Esophagus (tissue), 2 donors: ENCODE measurements around the gene NCOA1. TPM values are rescaled to one million over a fixed set of nuclear protein-coding genes. Genes with fewer than 3 reads are reported as not detected.

Experiments used
- H3K27ac ChIP-seq, 2 donors: one replicate each; pipeline ENCODE4 v1.5.1; 2013; ENCODE audit warnings: low read depth in 2 of 2, mild to moderate bottlenecking in 2 of 2, inconsistent platforms in 1 of 2, low read length in 1 of 2, moderate library complexity in 1 of 2
- H3K27me3 ChIP-seq, 2 donors: one replicate each; pipeline ENCODE4 v1.6.1; 2013; ENCODE audit warnings: low read length in 2 of 2, control low read depth in 1 of 2, mild to moderate bottlenecking in 1 of 2; ENCODE audit not compliant: insufficient read depth in 2 of 2, control insufficient read depth in 1 of 2
- H3K36me3 ChIP-seq, 2 donors: one replicate each; pipeline ENCODE4 v1.6.1; 2013; ENCODE audit warnings: low read length in 1 of 2; ENCODE audit not compliant: control insufficient read depth in 2 of 2, insufficient read depth in 2 of 2
- H3K4me1 ChIP-seq, 2 donors: one replicate each; pipeline ENCODE4 v1.6.1; 2013; ENCODE audit warnings: low read length in 1 of 2; ENCODE audit not compliant: control insufficient read depth in 2 of 2, insufficient read depth in 2 of 2
- H3K4me3 ChIP-seq, 2 donors: one replicate each; pipeline ENCODE4 v1.5.1; 2013; ENCODE audit warnings: low read length in 2 of 2, mild to moderate bottlenecking in 2 of 2, low read depth in 1 of 2, moderate library complexity in 1 of 2
- H3K9me3 ChIP-seq, 2 donors: one replicate each; pipeline ENCODE4 v1.6.1; 2013; ENCODE audit warnings: mild to moderate bottlenecking in 2 of 2, low read depth in 1 of 2, low read length in 1 of 2, moderate library complexity in 1 of 2; ENCODE audit not compliant: control insufficient read depth in 2 of 2, insufficient read depth in 1 of 2
- WGBS, 2 donors: extraction: QIAGEN DNeasy Blood & Tissue Kit; methylation state at CpG; one replicate each; pipeline ENCODE4 v1.1.7; 2013; 5-methylcytosine and 5-hydroxymethylcytosine counted together
- polyA plus RNA-seq, 2 donors: library from polyadenylated mRNA; stranded (reverse); fragments of 200-250 nt; gene quantifications; one replicate each; pipeline ENCODE4 v1.2.3, GENCODE V29; 2013
- donor health status: healthy with polysubstance abuse.
- donor health status: Bipolar disorder and iron deficiency.

The NCOA1 gene
- polyA plus RNA-seq, 2 donors: 8.7 to 13.7 TPM

- Histone ChIP-seq H3K27ac (no peak overlapping the region), H3K4me3 (no peak overlapping the region), H3K36me3 (no peaks in the 10 kb centered on the region), H3K9me3 (no peaks in the 10 kb centered on the region), H3K4me1 (no peaks in the 10 kb centered on the region), H3K27me3 (no peaks in the 10 kb centered on the region)
- 83 to 84% methylated on average over 4 of the region's 4 CpGs for WGBS, 2 donors
Measured at GRCh38 chr2:24809316-24810007, 318.4 kb downstream of the NCOA1 start.

GRCh38 chr2:24813691-24814137 is 322.7 kb downstream of the NCOA1 start:
- 96 to 99% methylated on average over 4 of the region's 4 CpGs for WGBS, 2 donors
- H3K9me3 ChIP-seq: no peaks in the 10 kb centered on the region
- H3K36me3 ChIP-seq: peaks cover 0 to 5% of the 10 kb centered on the region in 2 donors
- no peaks in the 10 kb centered on the region for H3K27me3 ChIP-seq
- H3K4me1 ChIP-seq: no peaks in the 10 kb centered on the region
- H3K27ac ChIP-seq: no peak overlapping the region
- no peak overlapping the region for H3K4me3 ChIP-seq

DNA sequence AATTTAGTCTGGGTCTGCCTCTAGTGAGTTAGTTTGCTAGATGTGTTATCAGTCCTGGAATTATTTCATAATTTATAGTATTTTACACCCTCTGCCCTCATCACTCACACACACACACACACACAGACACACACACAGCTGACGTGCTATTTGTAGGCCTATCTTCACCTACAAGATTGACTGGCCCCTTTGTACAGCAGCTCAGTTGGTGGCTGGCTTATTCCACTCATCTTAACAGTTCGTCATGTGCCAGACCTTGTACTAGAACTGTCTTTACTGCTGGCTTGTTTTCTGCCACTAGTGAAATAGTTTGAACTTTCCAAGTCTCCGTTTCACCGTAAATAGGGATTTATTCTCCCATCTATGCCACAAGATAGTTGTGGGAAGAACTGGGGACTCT is 323.5 kb downstream of the NCOA1 start:
- Histone ChIP-seq H3K4me3 (no peak overlapping the region), H3K36me3 (peaks cover 0 to 8% of the 10 kb centered on the region in 2 donors), H3K27ac (no peak overlapping the region), H3K27me3 (no peaks in the 10 kb centered on the region), H3K4me1 (no peaks in the 10 kb centered on the region), H3K9me3 (no peaks in the 10 kb centered on the region)
- WGBS, 2 donors: 89 to 90% methylated on average over 4 of the region's 4 CpGs

GRCh38 chr2:24815171-24815570 is 324.1 kb downstream of the NCOA1 start:
- no peaks in the 10 kb centered on the region for H3K27me3 ChIP-seq
- H3K27ac ChIP-seq: no peak overlapping the region
- H3K4me3 ChIP-seq: no peak overlapping the region
- H3K9me3 ChIP-seq: no peaks in the 10 kb centered on the region
- H3K36me3 ChIP-seq: peaks cover 0 to 14% of the 10 kb centered on the region in 2 donors
- 96 to 97% methylated on average over 4 of the region's 4 CpGs for WGBS, 2 donors
- no peaks in the 10 kb centered on the region for H3K4me1 ChIP-seq

GRCh38 chr2:24816404-24816803 is 325.4 kb downstream of the NCOA1 start:
- H3K9me3 ChIP-seq: no peaks in the 10 kb centered on the region
- H3K4me1 ChIP-seq: no peaks in the 10 kb centered on the region
- H3K27ac ChIP-seq: no peak overlapping the region
- peaks cover 0 to 26% of the 10 kb centered on the region in 2 donors for H3K36me3 ChIP-seq
- H3K27me3 ChIP-seq: no peaks in the 10 kb centered on the region
- 92 to 93% methylated on average over 6 of the region's 6 CpGs for WGBS, 2 donors
- H3K4me3 ChIP-seq: no peak overlapping the region

- no peak overlapping the region for H3K4me3 ChIP-seq
- no peaks in the 10 kb centered on the region for H3K27me3 ChIP-seq
- H3K9me3 ChIP-seq: no peaks in the 10 kb centered on the region
- 81 to 89% methylated on average over 4 of the region's 4 CpGs for WGBS, 2 donors
- H3K36me3 ChIP-seq: peaks cover 0 to 29% of the 10 kb centered on the region in 2 donors
- no peak overlapping the region for H3K27ac ChIP-seq
- no peaks in the 10 kb centered on the region for H3K4me1 ChIP-seq
Measured at GRCh38 chr2:24816884-24817283, 325.8 kb downstream of the NCOA1 start.

DNA sequence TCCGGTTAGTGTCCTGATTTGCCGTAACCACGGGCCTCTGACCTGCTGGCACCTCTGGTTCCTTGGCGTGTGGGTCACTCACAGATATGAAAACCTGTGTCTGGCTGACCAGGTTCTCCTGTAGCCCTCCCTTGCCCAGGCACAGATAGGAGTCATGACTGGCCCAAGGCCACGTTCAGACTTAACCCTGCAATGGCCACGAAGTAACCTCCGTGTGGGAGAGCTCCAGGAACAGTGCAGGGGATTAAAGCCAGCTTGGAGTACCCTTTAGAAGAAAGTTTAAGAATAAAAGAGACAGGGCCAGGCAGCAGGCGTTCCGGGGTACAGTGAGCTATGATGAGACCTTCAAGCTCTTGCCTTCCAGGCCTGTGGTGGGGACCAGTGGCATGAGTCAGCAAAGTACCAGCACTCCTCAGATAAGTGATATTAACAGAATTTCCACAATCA is 327.7 kb downstream of the NCOA1 start:
- Histone ChIP-seq H3K27me3 (no peaks in the 10 kb centered on the region), H3K9me3 (no peaks in the 10 kb centered on the region), H3K4me3 (no peak overlapping the region), H3K36me3 (peaks cover 2 to 33% of the 10 kb centered on the region in 2 donors), H3K27ac (no peak overlapping the region), H3K4me1 (no peaks in the 10 kb centered on the region)
- 73 to 75% methylated on average over 9 of the region's 9 CpGs for WGBS, 2 donors

DNA sequence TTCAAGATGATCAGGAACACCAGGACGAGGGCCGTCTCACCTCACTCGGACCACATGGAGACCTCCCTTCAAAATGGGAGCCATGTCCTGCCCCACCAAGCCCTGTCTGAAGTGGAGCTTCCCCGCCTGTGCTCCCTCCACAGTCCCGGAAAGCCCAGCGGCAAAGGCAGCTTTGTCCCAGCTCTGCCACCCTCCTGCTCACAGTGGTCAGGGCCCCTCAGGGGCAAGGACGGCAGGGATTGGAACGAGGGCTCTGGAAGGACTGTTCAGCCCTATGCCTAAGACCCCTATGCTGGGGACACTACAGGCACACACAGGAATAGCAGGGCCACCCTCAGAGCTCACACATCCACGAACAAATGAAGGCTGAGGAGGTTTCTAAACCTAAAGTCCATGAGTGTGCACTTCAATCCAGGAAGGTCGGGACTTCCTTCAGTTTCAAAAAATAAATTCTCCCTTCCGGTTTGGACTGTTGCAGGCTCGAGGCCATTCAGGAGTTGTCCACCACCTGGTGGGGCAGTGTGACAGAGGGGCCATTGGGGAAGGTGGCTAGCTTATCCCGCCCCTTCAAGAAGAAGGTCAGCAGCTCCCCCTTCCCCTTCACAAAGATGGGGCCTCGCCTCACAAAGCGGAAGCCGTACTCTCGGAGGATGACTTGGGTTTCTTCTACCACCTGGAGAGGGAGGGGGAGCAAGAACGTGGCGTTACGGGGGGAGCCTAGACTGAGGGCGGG is 328.6 kb downstream of the NCOA1 start:
- Histone ChIP-seq H3K36me3 (peaks cover 2 to 33% of the 10 kb centered on the region in 2 donors), H3K9me3 (no peaks in the 10 kb centered on the region), H3K27ac (no peak overlapping the region), H3K4me1 (no peaks in the 10 kb centered on the region), H3K4me3 (no peak overlapping the region), H3K27me3 (no peaks in the 10 kb centered on the region)
- WGBS, 2 donors: 87 to 88% methylated on average over 21 of the region's 21 CpGs

- H3K36me3 ChIP-seq: peaks cover 2 to 33% of the 10 kb centered on the region in 2 donors
- WGBS, 2 donors: 93 to 96% methylated on average over 7 of the region's 7 CpGs
- no peak overlapping the region for H3K27ac ChIP-seq
- no peaks in the 10 kb centered on the region for H3K9me3 ChIP-seq
- no peaks in the 10 kb centered on the region for H3K27me3 ChIP-seq
- no peaks in the 10 kb centered on the region for H3K4me1 ChIP-seq
- no peak overlapping the region for H3K4me3 ChIP-seq
Measured at GRCh38 chr2:24820175-24820513, 329.1 kb downstream of the NCOA1 start.
